ENCODE results near the gene NLRP1.

NLRP1 gene

GRCh38 chr17:5535436-5535835 lies 48.9 kb downstream of the NLRP1 start:
- no peak overlapping the region for H3K4me2 ChIP-seq (ENCODE audit: low read depth, low read length, poor library complexity, severe bottlenecking)
- H3K9me3 ChIP-seq (ENCODE audit: insufficient read depth, low read depth, low read length): no peaks in the 10 kb centered on the region
- H3K9me2 ChIP-seq (replicated peaks; ENCODE audit: low read depth, low read length): no peaks in the 10 kb centered on the region
- no peaks in the 10 kb centered on the region for H3K4me1 ChIP-seq (ENCODE audit: insufficient read depth, low read length, poor library complexity, severe bottlenecking)
- no peak overlapping the region for H3K9ac ChIP-seq (ENCODE audit: low read depth, low read length, poor library complexity, severe bottlenecking)
- no peak overlapping the region for H2AFZ ChIP-seq (ENCODE audit: low read length)
- no peaks in the 10 kb centered on the region for H3F3A ChIP-seq (ENCODE audit: low read depth)
- H3K79me2 ChIP-seq (ENCODE audit: insufficient read depth, low read length): no peaks in the 10 kb centered on the region
- no peaks in the 10 kb centered on the region for H3K27me3 ChIP-seq (ENCODE audit: insufficient read depth, low read length, poor library complexity, severe bottlenecking)
- no peak overlapping the region for H3K4me3 ChIP-seq (ENCODE audit: low read length, poor library complexity, severe bottlenecking)
- H4K20me1 ChIP-seq (ENCODE audit: insufficient read depth, low read length, poor library complexity, severe bottlenecking): no peaks in the 10 kb centered on the region
- no peak for TF ChIP-seq EZH2phosphoT487 (IDR thresholded peaks at IDR 0.05; ENCODE audit: borderline replicate concordance)
- no peak for TF ChIP-seq CTCF (conservative IDR thresholded peaks at IDR 0.05; ENCODE audit: low read length)
- no peaks in the 10 kb centered on the region for H3K36me3 ChIP-seq (ENCODE audit: insufficient read depth, low read length)

- TF ChIP-seq CTCF (conservative IDR thresholded peaks at IDR 0.05; ENCODE audit: low read length): no peak
- no peak for TF ChIP-seq EZH2phosphoT487 (IDR thresholded peaks at IDR 0.05; ENCODE audit: borderline replicate concordance)
- H3K27me3 ChIP-seq (ENCODE audit: insufficient read depth, low read length, poor library complexity, severe bottlenecking): no peaks in the 10 kb centered on the region
- H3K79me2 ChIP-seq (ENCODE audit: insufficient read depth, low read length): no peaks in the 10 kb centered on the region
- no peaks in the 10 kb centered on the region for H3K36me3 ChIP-seq (ENCODE audit: insufficient read depth, low read length)
- no peaks in the 10 kb centered on the region for H3F3A ChIP-seq (ENCODE audit: low read depth)
- no peaks in the 10 kb centered on the region for H3K9me2 ChIP-seq (replicated peaks; ENCODE audit: low read depth, low read length)
- no peak overlapping the region for H3K9ac ChIP-seq (ENCODE audit: low read depth, low read length, poor library complexity, severe bottlenecking)
- H3K9me3 ChIP-seq (ENCODE audit: insufficient read depth, low read depth, low read length): no peaks in the 10 kb centered on the region
- no peak overlapping the region for H3K4me3 ChIP-seq (ENCODE audit: low read length, poor library complexity, severe bottlenecking)
- no peaks in the 10 kb centered on the region for H3K4me1 ChIP-seq (ENCODE audit: insufficient read depth, low read length, poor library complexity, severe bottlenecking)
- H3K4me2 ChIP-seq (ENCODE audit: low read depth, low read length, poor library complexity, severe bottlenecking): no peak overlapping the region
- no peak overlapping the region for H2AFZ ChIP-seq (ENCODE audit: low read length)
- no peaks in the 10 kb centered on the region for H4K20me1 ChIP-seq (ENCODE audit: insufficient read depth, low read length, poor library complexity, severe bottlenecking)
These were observed 50.6 kb downstream of the NLRP1 start for GRCh38 chr17:5533486-5534315.

- H4K20me1 ChIP-seq (ENCODE audit: insufficient read depth, low read length, poor library complexity, severe bottlenecking): no peaks in the 10 kb centered on the region
- H3K9ac ChIP-seq (ENCODE audit: low read depth, low read length, poor library complexity, severe bottlenecking): no peak overlapping the region
- TF ChIP-seq EZH2phosphoT487 (IDR thresholded peaks at IDR 0.05; ENCODE audit: borderline replicate concordance) (no peak), CTCF (conservative IDR thresholded peaks at IDR 0.05; ENCODE audit: low read length) (no peak)
- H3K27me3 ChIP-seq (ENCODE audit: insufficient read depth, low read length, poor library complexity, severe bottlenecking): no peaks in the 10 kb centered on the region
- no peaks in the 10 kb centered on the region for H3F3A ChIP-seq (ENCODE audit: low read depth)
- H2AFZ ChIP-seq (ENCODE audit: low read length): no peak overlapping the region
- H3K4me1 ChIP-seq (ENCODE audit: insufficient read depth, low read length, poor library complexity, severe bottlenecking): no peaks in the 10 kb centered on the region
- H3K9me3 ChIP-seq (ENCODE audit: insufficient read depth, low read depth, low read length): no peaks in the 10 kb centered on the region
- H3K79me2 ChIP-seq (ENCODE audit: insufficient read depth, low read length): no peaks in the 10 kb centered on the region
- H3K9me2 ChIP-seq (replicated peaks; ENCODE audit: low read depth, low read length): no peaks in the 10 kb centered on the region
- H3K4me3 ChIP-seq (ENCODE audit: low read length, poor library complexity, severe bottlenecking): no peak overlapping the region
- no peaks in the 10 kb centered on the region for H3K36me3 ChIP-seq (ENCODE audit: insufficient read depth, low read length)
- H3K4me2 ChIP-seq (ENCODE audit: low read depth, low read length, poor library complexity, severe bottlenecking): no peak overlapping the region
These were observed 51.7 kb downstream of the NLRP1 start for GRCh38 chr17:5532581-5532980.

Data from Loucy (cell line).